ENCODE results near the gene KIF11. TPM values are rescaled to one million over a fixed set of nuclear protein-coding genes. Genes with fewer than 3 reads are reported as not detected.

Gene KIF11
- total and polyA plus RNA-seq, 2 experiments from 2014 or later, result 26.1 to 56.7 TPM

DNA sequence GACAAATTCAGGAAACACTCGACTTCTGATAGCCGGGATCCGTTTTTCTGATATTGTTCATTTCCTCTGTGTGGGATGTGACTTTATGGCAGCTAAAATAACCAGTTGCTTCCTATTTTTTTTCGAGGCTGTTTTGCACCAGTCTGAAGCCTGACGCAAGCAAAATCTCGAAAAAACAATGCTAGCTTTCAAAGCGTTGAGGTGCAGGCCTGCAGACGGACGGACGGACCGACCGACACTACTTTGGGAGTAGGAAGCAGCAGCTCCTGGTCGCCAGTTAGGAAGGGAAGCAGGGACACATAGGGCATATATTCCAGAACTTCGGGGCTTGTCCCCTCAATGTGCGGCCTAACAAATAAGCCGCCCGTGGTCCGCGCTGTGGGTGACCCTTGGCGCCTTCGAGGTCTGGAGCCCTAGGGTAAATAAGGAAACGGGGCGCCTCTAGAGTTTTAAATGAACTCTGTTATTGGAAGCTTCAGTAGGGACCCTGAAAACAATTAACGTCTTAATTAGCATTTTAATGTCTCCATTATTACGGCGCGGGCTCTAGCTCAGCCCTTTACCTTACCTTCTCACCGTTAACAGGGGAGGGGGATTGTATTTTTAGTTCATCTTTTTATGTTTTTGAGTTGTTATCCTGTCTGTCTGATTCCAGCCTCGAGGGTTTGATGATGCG lies 98.1 kb downstream of the KIF11 start:
- Histone ChIP-seq H3K9me2 (ENCODE audit: insufficient read depth) (no peaks in the 10 kb centered on the region), H3K36me3 (ENCODE audit: insufficient read depth) (no peaks in the 10 kb centered on the region), H3K4me2 (peak overlapping the region; percentile 83), H3K79me2 (replicated peaks; ENCODE audit: insufficient read depth) (no peaks in the 10 kb centered on the region), H3K27me3 (ENCODE audit: insufficient read depth) (peaks cover 99% of the 10 kb centered on the region), H3K27ac (ENCODE audit: low read depth) (no peak overlapping the region), H4K20me1 (replicated peaks; ENCODE audit: insufficient read depth) (peaks cover 13% of the 10 kb centered on the region), H3K4me1 (ENCODE audit: insufficient read depth) (peaks cover 36% of the 10 kb centered on the region), H3F3A (replicated peaks; ENCODE audit: low read depth) (peaks cover 40% of the 10 kb centered on the region), H2AFZ (peak overlapping the region; percentile 17; the same call in 1 of the 2 replicates), H3K4me3 (peak overlapping the region; percentile 56)
- DNase-seq (ENCODE audit: low spot score) (peak; percentile 79), ATAC-seq (peak; percentile 12)
- H3K27me3 Mint-ChIP-seq (ENCODE audit: insufficient read depth, low read depth, poor library complexity), result peaks cover 83% of the 10 kb centered on the region
- no peaks in the 10 kb centered on the region for H3K9me3 Mint-ChIP-seq
- H3K36me3 Mint-ChIP-seq (ENCODE audit: low read depth), result no peaks in the 10 kb centered on the region; the same call in 2 of the 3 replicates
- peak; percentile 35 for TF ChIP-seq EZH2phosphoT487 (IDR thresholded peaks at IDR 0.05; ENCODE audit: unreplicated experiment)
- TF ChIP-seq, protein P1, sequence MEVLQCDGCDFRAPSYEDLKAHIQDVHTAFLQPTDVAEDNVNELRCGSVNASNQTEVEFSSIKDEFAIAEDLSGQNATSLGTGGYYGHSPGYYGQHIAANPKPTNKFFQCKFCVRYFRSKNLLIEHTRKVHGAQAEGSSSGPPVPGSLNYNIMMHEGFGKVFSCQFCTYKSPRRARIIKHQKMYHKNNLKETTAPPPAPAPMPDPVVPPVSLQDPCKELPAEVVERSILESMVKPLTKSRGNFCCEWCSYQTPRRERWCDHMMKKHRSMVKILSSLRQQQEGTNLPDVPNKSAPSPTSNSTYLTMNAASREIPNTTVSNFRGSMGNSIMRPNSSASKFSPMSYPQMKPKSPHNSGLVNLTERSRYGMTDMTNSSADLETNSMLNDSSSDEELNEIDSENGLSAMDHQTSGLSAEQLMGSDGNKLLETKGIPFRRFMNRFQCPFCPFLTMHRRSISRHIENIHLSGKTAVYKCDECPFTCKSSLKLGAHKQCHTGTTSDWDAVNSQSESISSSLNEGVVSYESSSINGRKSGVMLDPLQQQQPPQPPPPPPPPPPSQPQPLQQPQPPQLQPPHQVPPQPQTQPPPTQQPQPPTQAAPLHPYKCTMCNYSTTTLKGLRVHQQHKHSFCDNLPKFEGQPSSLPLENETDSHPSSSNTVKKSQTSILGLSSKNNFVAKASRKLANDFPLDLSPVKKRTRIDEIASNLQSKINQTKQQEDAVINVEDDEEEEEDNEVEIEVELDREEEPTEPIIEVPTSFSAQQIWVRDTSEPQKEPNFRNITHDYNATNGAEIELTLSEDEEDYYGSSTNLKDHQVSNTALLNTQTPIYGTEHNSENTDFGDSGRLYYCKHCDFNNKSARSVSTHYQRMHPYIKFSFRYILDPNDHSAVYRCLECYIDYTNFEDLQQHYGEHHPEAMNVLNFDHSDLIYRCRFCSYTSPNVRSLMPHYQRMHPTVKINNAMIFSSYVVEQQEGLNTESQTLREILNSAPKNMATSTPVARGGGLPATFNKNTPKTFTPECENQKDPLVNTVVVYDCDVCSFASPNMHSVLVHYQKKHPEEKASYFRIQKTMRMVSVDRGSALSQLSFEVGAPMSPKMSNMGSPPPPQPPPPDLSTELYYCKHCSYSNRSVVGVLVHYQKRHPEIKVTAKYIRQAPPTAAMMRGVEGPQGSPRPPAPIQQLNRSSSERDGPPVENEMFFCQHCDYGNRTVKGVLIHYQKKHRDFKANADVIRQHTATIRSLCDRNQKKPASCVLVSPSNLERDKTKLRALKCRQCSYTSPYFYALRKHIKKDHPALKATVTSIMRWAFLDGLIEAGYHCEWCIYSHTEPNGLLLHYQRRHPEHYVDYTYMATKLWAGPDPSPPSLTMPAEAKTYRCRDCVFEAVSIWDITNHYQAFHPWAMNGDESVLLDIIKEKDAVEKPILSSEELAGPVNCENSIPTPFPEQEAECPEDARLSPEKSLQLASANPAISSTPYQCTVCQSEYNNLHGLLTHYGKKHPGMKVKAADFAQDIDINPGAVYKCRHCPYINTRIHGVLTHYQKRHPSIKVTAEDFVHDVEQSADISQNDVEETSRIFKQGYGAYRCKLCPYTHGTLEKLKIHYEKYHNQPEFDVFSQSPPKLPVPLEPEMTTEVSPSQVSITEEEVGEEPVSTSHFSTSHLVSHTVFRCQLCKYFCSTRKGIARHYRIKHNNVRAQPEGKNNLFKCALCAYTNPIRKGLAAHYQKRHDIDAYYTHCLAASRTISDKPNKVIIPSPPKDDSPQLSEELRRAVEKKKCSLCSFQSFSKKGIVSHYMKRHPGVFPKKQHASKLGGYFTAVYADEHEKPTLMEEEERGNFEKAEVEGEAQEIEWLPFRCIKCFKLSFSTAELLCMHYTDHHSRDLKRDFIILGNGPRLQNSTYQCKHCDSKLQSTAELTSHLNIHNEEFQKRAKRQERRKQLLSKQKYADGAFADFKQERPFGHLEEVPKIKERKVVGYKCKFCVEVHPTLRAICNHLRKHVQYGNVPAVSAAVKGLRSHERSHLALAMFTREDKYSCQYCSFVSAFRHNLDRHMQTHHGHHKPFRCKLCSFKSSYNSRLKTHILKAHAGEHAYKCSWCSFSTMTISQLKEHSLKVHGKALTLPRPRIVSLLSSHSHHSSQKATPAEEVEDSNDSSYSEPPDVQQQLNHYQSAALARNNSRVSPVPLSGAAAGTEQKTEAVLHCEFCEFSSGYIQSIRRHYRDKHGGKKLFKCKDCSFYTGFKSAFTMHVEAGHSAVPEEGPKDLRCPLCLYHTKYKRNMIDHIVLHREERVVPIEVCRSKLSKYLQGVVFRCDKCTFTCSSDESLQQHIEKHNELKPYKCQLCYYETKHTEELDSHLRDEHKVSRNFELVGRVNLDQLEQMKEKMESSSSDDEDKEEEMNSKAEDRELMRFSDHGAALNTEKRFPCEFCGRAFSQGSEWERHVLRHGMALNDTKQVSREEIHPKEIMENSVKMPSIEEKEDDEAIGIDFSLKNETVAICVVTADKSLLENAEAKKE (CRISPR knock-in tag; IDR thresholded peaks at IDR 0.05), result no peak
- peak; percentile 90 for TF ChIP-seq EZH2 (IDR thresholded peaks at IDR 0.05; ENCODE audit: low read depth, unreplicated experiment)
- TF ChIP-seq NANOG (IDR thresholded peaks at IDR 0.05; ENCODE audit: borderline replicate concordance), result peak; percentile 63; the same call in 1 of the 2 replicates
- H3K27ac Mint-ChIP-seq, result no peak overlapping the region
- H3K4me3 Mint-ChIP-seq, result peak overlapping the region; percentile 69
- peaks cover 35% of the 10 kb centered on the region for H3K4me1 Mint-ChIP-seq

GRCh38 chr10:92691591-92692079 lies 98.7 kb downstream of the KIF11 start:
- peaks cover 40% of the 10 kb centered on the region for H3K4me1 ChIP-seq (ENCODE audit: insufficient read depth)
- TF ChIP-seq, protein P1 (CRISPR knock-in tag; IDR thresholded peaks at IDR 0.05), result no peak
- peak; percentile 75 for TF ChIP-seq EZH2 (IDR thresholded peaks at IDR 0.05; ENCODE audit: low read depth, unreplicated experiment)
- no peaks in the 10 kb centered on the region; the same call in 2 of the 3 replicates for H3K36me3 Mint-ChIP-seq (ENCODE audit: low read depth)
- no peaks in the 10 kb centered on the region for H3K9me2 ChIP-seq (ENCODE audit: insufficient read depth)
- peak overlapping the region; percentile 69 for H3K4me3 Mint-ChIP-seq
- peaks cover 13% of the 10 kb centered on the region for H4K20me1 ChIP-seq (replicated peaks; ENCODE audit: insufficient read depth)
- no peaks in the 10 kb centered on the region for H3K36me3 ChIP-seq (ENCODE audit: insufficient read depth)
- H3K27ac Mint-ChIP-seq, result no peak overlapping the region
- H3K27me3 Mint-ChIP-seq (ENCODE audit: insufficient read depth, low read depth, poor library complexity), result peaks cover 87% of the 10 kb centered on the region
- H3K4me2 ChIP-seq, result peak overlapping the region; percentile 83
- no peaks in the 10 kb centered on the region for H3K79me2 ChIP-seq (replicated peaks; ENCODE audit: insufficient read depth)
- H3K27ac ChIP-seq (ENCODE audit: low read depth), result no peak overlapping the region
- peak overlapping the region; percentile 17; the same call in 1 of the 2 replicates for H2AFZ ChIP-seq
- H3K4me1 Mint-ChIP-seq, result peaks cover 41% of the 10 kb centered on the region
- H3F3A ChIP-seq (replicated peaks; ENCODE audit: low read depth), result peaks cover 40% of the 10 kb centered on the region
- peak overlapping the region; percentile 56 for H3K4me3 ChIP-seq
- no peaks in the 10 kb centered on the region for H3K9me3 Mint-ChIP-seq
- peaks cover 99% of the 10 kb centered on the region for H3K27me3 ChIP-seq (ENCODE audit: insufficient read depth)
- DNase-seq (ENCODE audit: low spot score), result peak; percentile 56
- ATAC-seq, result peak; percentile 11

Measured in GM23338 (cell line).